ENCODE data around the gene MGAT5B. TPM values are rescaled to one million over a fixed set of nuclear protein-coding genes. Genes with fewer than 3 reads are reported as not detected.
"Not testable (repeated sequence)": the region's sequence is repeated elsewhere in the genome, so short reads cannot be mapped to it uniquely, and the experiment has no call there.

MGAT5B gene
- polyA plus RNA-seq, 3 donors: 0.16 to 0.25 (median 0.22) TPM

- WGBS, 3 donors: 58 to 70% (median 62%) methylated on average over 18 of the region's 18 CpGs
- no peak overlapping the region for H3K27ac ChIP-seq (ENCODE audit: low read depth, low read length)
These were observed 81.9 kb downstream of the MGAT5B start for GRCh38 chr17:76949913-76950695.

- WGBS, 3 donors: 84 to 89% (median 88%) methylated on average over 8 of the region's 8 CpGs
- H3K27ac ChIP-seq (ENCODE audit: low read depth, low read length): no peak overlapping the region
These were observed 83.2 kb downstream of the MGAT5B start for GRCh38 chr17:76951375-76951905.

GRCh38 chr17:76952402-76952801, 84.2 kb downstream of the MGAT5B start:
- 70 to 97% (median 91%) methylated on average over 5 of the region's 5 CpGs for WGBS, 3 donors
- no peak overlapping the region for H3K27ac ChIP-seq (ENCODE audit: low read depth, low read length)

- 88 to 96% (median 95%) methylated on average over 9 of the region's 9 CpGs for WGBS, 3 donors
- H3K27ac ChIP-seq (ENCODE audit: low read depth, low read length): no peak overlapping the region
These were observed 84.9 kb downstream of the MGAT5B start for GRCh38 chr17:76953066-76953465.

- H3K27ac ChIP-seq (ENCODE audit: low read depth, low read length): no peak overlapping the region
These were observed 85.7 kb downstream of the MGAT5B start for GRCh38 chr17:76953946-76954345.

GRCh38 chr17:76955191-76955590, 87.0 kb downstream of the MGAT5B start:
- H3K27ac ChIP-seq (ENCODE audit: low read depth, low read length): no peak overlapping the region
- 47 to 77% (median 70%) methylated on average over 6 of the region's 6 CpGs for WGBS, 3 donors

More at GRCh38 chr17:76953946-76954345, 85.7 kb downstream of the MGAT5B start:
- WGBS, 3 donors: 46 to 64% (median 51%) methylated on average over 2 of the region's 2 CpGs

GRCh38 chr17:76956846-76957540, 88.8 kb downstream of the MGAT5B start:
- no peak overlapping the region for H3K27ac ChIP-seq (ENCODE audit: low read depth, low read length)
- WGBS, 3 donors: 83 to 91% (median 85%) methylated on average over 17 of the region's 17 CpGs

- H3K27ac ChIP-seq (ENCODE audit: low read depth, low read length): no peak overlapping the region
- WGBS, 3 donors: 44 to 54% (median 46%) methylated on average over 28 of the region's 28 CpGs
These were observed 89.7 kb downstream of the MGAT5B start for GRCh38 chr17:76957678-76958464.

GRCh38 chr17:76958974-76959373, 90.8 kb downstream of the MGAT5B start:
- WGBS, 3 donors: 77 to 80% (median 79%) methylated on average over 9 of the region's 9 CpGs
- no peak overlapping the region for H3K27ac ChIP-seq (ENCODE audit: low read depth, low read length)

- 80 to 89% (median 87%) methylated on average over 13 of the region's 13 CpGs for WGBS, 3 donors
- H3K27ac ChIP-seq (ENCODE audit: low read depth, low read length): no peak overlapping the region
These were observed 93.7 kb downstream of the MGAT5B start for GRCh38 chr17:76961869-76962268.

- H3K27ac ChIP-seq (ENCODE audit: low read depth, low read length): no peak overlapping the region
- WGBS, 3 donors: 90 to 96% (median 93%) methylated on average over 1 of the region's 1 CpG
These were observed 94.7 kb downstream of the MGAT5B start for GRCh38 chr17:76962858-76963257.

GRCh38 chr17:76966016-76966415, 97.8 kb downstream of the MGAT5B start:
- no peak overlapping the region for H3K27ac ChIP-seq (ENCODE audit: low read depth, low read length)
- WGBS, 3 donors: 80 to 89% (median 83%) methylated on average over 4 of the region's 4 CpGs

GRCh38 chr17:76966486-76967181, 98.4 kb downstream of the MGAT5B start:
- H3K27ac ChIP-seq (ENCODE audit: low read depth, low read length): no peak overlapping the region
- WGBS, 3 donors: 66 to 74% (median 73%) methylated on average over 9 of the region's 9 CpGs

GRCh38 chr17:76967762-76968161, 99.6 kb downstream of the MGAT5B start:
- 95 to 99% (median 95%) methylated on average over 4 of the region's 4 CpGs for WGBS, 3 donors
- no peak overlapping the region for H3K27ac ChIP-seq (ENCODE audit: low read depth, low read length)

GRCh38 chr17:76968707-76969597, 100.7 kb downstream of the MGAT5B start:
- H3K27ac ChIP-seq (ENCODE audit: low read depth, low read length): no peak overlapping the region
- 3 to 5% (median 5%) methylated on average over 45 of the region's 45 CpGs for WGBS, 3 donors

- no peak overlapping the region for H3K27ac ChIP-seq (ENCODE audit: low read depth, low read length)
- WGBS, 3 donors: 2 to 4% (median 3%) methylated on average over 8 to 13 of the region's 13 CpGs
These were observed 101.5 kb downstream of the MGAT5B start for GRCh38 chr17:76969598-76970172.

- 85 to 86% (median 85%) methylated on average over 5 of the region's 5 CpGs for WGBS, 3 donors
These were observed 102.0 kb downstream of the MGAT5B start for GRCh38 chr17:76970228-76970627.

More at GRCh38 chr17:76970228-76970627, 102.0 kb downstream of the MGAT5B start:
- H3K27ac ChIP-seq (ENCODE audit: low read depth, low read length): not testable (repeated sequence)

Data from adipose tissue (tissue), 3 donors.